HUES6 (cell line): ENCODE results near the gene EPB42.

Experiments used
- H3K27ac ChIP-seq: 2 replicates; pipeline ENCODE4 v1.7.0; 2013; ENCODE audit warnings: low read depth, mild to moderate bottlenecking, low read length, inconsistent platforms
- H3K27me3 ChIP-seq: 2 replicates; pipeline ENCODE4 v1.6.1; 2013; ENCODE audit warnings: low read length; ENCODE audit not compliant: control insufficient read depth, insufficient read depth
- H3K36me3 ChIP-seq: 2 replicates; pipeline ENCODE4 v1.6.1; 2013; ENCODE audit warnings: low read length; ENCODE audit not compliant: control insufficient read depth, insufficient read depth
- H3K4me1 ChIP-seq: 2 replicates; pipeline ENCODE4 v1.6.1; 2013; ENCODE audit warnings: low read length; ENCODE audit not compliant: control insufficient read depth, insufficient read depth
- H3K4me3 ChIP-seq: 2 replicates; pipeline ENCODE4 v1.5.1; 2013; ENCODE audit warnings: low read depth, low read length
- H3K9ac ChIP-seq: one replicate; pipeline ENCODE4 v1.6.1; 2013; ENCODE audit warnings: mild to moderate bottlenecking, low read length
- H3K9me3 ChIP-seq: 2 replicates; pipeline ENCODE4 v1.6.1; 2013; ENCODE audit warnings: low read depth, low read length; ENCODE audit not compliant: control insufficient read depth, insufficient read depth

EPB42 gene

DNA sequence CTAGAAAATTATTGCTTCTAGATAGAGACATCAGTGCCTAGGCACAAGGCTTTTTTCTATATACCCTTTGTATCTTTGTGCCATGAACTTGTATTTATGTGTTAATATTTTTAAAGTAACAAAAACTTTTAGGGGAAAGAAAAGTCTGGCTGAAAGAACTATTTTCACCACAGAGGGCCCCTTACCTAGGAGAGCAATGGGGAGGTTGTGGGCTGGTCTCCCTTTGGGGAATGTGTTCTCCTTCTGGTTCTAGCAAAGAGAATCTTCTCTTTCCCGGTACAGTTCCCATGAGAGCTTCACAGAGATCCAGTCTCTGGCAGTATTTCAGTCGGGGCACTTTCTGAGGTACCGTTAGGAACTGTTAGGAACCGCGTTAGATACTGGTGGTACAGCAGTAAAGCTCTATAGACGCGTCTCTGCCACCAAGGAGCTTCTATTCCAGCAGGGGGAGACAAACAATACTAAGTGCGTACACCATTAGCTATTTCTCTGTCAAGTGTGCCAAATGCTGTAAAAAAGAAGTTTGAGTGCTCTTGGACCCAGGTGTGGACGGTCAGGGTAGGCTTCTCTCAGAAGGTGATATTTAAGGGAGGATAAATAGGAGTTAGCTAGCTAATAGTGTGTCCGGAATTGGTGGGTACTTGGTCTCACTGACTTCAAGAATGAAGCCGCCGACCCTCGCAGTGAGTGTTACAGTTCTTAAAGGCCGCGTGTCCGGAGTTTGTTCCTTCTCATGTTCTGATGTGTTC, 4.6 kb upstream of the EPB42 start:
- H3K4me3 ChIP-seq: no peak overlapping the region
- H3K4me1 ChIP-seq: no peaks in the 10 kb centered on the region
- H3K9ac ChIP-seq: no peak overlapping the region
- H3K27ac ChIP-seq: no peak overlapping the region
- H3K9me3 ChIP-seq: no peaks in the 10 kb centered on the region
- no peaks in the 10 kb centered on the region for H3K36me3 ChIP-seq
- no peaks in the 10 kb centered on the region for H3K27me3 ChIP-seq

DNA sequence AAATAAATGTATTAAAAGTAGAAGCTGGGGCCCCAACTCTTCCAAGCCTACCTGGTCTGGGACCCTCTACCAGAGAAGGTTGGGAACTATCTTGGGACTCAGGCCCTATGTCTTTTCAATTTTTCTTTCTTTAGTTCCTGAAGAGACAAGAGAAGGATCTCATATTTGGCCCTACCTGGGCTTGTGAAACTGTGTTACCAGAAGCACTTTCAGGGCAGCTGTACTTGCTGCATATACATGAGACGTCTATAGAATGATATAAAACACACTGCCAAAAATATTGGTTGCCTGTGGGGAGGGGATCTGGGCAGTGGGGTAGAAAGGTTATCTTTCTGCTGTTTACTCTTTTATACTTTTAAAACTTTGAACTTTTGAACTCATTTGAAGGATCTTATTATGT, 604 bp upstream of the EPB42 start:
- H3K9ac ChIP-seq: no peak overlapping the region
- no peak overlapping the region for H3K4me3 ChIP-seq
- no peak overlapping the region for H3K27ac ChIP-seq
- H3K36me3 ChIP-seq: no peaks in the 10 kb centered on the region
- no peaks in the 10 kb centered on the region for H3K9me3 ChIP-seq
- H3K27me3 ChIP-seq: no peaks in the 10 kb centered on the region
- H3K4me1 ChIP-seq: peaks cover 3% of the 10 kb centered on the region; the same call in 1 of the 2 replicates

DNA sequence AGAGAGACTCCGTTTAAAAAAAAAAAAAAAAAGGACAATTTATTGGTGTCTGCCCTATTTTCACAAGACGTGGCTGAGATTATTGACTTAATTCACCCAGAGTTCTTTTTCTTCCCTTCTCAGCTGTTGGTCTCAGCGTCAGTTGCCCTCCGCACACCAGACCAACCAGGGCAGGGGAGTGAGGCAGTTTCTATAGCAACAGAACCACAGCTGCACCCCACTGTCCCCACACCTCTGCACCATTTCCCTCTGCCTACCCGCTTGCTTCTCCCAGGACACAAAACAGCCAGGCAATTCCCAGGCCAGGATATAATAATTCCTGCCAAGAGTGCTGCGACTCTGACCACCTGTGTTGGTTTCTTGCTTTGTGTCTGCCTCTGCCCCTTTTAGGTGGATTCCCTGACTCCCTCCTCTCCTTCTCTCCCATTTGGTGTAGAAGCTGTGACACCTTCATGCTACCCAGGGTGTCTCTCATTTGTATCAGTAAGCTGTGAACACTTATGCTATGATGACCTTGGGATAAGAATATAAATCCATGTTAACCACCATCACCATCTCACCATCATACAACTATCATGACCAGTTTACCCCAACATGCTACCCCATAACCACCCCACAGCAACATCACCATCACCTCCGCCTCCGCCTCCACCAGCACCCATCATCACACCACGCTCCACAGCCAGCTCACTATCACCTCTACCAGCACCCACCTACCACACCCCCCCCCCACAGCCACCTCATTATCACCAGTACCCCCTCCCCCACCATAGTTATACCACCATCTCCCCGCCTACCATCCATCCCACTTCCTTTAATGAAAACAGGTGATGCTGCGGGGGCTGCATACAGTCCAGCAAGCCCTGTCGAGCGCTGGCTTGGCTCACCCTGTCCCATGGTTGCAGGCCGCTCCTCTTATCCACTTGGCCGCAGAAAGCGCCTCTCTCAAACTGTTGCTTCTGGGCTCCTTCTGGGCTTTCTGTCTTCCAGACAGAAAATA, 589 bp downstream of the EPB42 start:
- Histone ChIP-seq H3K27ac (no peak overlapping the region), H3K9me3 (no peaks in the 10 kb centered on the region), H3K4me3 (no peak overlapping the region), H3K9ac (no peak overlapping the region), H3K36me3 (no peaks in the 10 kb centered on the region), H3K27me3 (no peaks in the 10 kb centered on the region), H3K4me1 (peaks cover 3% of the 10 kb centered on the region; the same call in 1 of the 2 replicates)

DNA sequence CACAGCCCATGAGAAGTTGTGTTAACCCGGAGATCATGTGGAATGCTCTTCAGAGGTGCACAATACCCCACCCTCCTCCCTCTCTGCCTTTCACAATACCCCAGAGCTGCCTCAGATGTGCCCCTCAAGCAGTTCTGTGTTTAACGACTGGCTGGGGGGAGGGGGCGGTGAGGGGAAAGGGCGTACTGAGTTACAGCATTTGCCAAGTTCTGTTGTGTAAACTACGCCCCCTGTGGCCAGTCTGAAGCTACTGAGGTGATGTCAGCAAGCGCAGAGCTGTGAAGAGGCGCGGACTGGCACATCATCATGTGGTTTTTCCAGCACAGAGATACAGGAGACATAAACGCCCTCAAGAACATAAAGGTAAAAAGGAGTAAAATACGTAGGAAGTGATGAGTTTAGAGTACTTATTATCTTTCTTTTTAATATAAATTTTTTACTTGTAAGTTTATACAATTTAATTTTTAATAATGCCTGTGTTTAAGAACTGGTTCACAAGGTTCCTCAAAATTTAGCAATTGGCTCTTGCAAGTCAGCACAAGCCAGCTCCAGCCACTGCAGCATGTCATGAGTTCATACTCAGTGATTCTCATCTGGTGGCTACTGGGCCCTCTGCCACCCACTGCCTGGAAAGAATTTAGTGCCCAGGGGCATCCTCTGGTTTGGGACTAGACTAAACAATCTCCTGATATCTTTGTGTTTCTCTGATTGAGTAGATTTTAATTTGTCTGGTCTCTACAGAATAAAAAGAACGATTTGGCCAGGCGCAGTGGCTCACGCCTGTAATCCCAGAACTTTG, 1.7 kb downstream of the EPB42 start:
- Histone ChIP-seq H3K9ac (no peak overlapping the region), H3K36me3 (no peaks in the 10 kb centered on the region), H3K4me1 (peaks cover 3% of the 10 kb centered on the region; the same call in 1 of the 2 replicates), H3K27me3 (no peaks in the 10 kb centered on the region), H3K9me3 (no peaks in the 10 kb centered on the region), H3K4me3 (no peak overlapping the region), H3K27ac (no peak overlapping the region)

DNA sequence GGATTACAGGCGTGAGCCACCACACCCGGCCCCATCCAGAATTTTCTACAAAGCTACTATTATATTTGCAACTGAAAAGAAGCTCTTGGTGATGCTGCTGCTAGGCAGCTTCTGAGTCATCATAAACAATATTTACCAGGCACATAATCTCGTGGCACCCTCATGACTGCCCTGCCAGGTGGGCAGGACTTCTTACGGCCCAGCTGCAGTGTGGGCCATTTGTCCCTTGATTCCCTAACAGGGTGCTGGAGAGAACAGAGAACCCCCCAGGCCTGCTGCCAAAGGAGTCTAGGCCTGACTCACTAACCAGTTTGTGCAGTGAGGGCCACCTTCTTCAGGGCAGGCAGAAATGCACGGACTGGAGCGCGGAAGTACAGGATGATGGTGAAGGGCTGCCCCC, 4.9 kb downstream of the EPB42 start:
- Histone ChIP-seq H3K27me3 (no peaks in the 10 kb centered on the region), H3K9ac (no peak overlapping the region), H3K9me3 (no peaks in the 10 kb centered on the region), H3K36me3 (no peaks in the 10 kb centered on the region), H3K27ac (no peak overlapping the region), H3K4me3 (no peak overlapping the region), H3K4me1 (peaks cover 3% of the 10 kb centered on the region; the same call in 1 of the 2 replicates)

DNA sequence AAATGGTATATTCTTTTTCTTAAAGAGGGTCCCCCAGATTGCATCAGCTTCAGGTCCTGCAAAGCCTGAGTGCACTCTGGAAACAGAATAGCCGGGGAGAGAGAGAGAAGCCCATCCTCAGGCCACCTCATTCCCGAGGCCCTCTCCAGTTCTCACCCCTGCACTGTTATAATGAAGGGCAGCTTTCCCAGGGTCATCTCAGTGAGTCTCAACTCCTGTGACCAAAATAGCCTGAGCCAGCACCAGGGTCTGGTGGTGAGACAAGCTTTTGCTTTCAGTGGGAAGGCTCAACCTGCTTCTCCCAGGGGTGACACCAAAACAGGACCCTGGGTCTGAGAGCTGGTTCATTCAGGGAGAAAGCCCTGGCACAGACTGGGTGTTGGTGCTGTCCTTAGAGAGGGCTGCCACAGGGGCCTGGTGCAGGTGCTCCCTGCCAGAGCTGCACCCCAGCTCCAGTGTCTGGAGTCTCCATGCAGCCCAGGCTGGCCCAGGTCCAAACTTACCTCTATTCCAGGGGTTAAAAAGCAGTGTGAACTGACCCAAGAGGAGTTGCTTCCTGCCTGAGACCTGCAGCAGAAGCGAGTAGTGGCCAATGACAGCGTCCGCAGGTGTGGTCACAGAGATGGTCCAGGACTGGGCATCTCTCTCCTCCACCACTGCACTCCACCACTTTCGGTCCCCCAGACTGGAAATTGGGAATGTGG, 6.1 kb downstream of the EPB42 start:
- Histone ChIP-seq H3K4me3 (no peak overlapping the region), H3K36me3 (no peaks in the 10 kb centered on the region), H3K27ac (no peak overlapping the region), H3K9ac (no peak overlapping the region), H3K27me3 (no peaks in the 10 kb centered on the region), H3K9me3 (no peaks in the 10 kb centered on the region), H3K4me1 (peaks cover 3% of the 10 kb centered on the region; the same call in 1 of the 2 replicates)

DNA sequence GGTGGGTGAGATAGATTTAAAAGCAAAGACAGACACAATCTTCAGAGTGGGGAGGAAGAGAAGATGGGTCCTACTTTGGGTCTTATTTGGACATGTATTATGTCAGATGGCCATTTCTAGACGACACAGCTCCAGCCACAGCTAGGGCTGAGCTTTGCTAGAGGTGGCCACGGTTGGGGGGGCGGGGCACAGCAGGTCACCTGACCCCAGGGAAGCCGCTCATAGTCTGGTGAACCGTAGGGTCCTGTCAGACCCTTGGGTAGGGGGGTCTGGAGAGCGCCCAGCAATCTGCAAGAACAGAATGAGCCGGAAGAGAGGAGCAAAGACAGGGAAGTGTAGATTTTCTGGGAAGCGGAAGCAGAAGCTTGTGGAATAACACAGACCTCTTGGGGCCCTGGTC, 6.6 kb downstream of the EPB42 start:
- no peaks in the 10 kb centered on the region for H3K27me3 ChIP-seq
- H3K9me3 ChIP-seq: no peaks in the 10 kb centered on the region
- no peak overlapping the region for H3K9ac ChIP-seq
- H3K4me1 ChIP-seq: peaks cover 3% of the 10 kb centered on the region; the same call in 1 of the 2 replicates
- H3K27ac ChIP-seq: no peak overlapping the region
- no peaks in the 10 kb centered on the region for H3K36me3 ChIP-seq
- no peak overlapping the region for H3K4me3 ChIP-seq

DNA sequence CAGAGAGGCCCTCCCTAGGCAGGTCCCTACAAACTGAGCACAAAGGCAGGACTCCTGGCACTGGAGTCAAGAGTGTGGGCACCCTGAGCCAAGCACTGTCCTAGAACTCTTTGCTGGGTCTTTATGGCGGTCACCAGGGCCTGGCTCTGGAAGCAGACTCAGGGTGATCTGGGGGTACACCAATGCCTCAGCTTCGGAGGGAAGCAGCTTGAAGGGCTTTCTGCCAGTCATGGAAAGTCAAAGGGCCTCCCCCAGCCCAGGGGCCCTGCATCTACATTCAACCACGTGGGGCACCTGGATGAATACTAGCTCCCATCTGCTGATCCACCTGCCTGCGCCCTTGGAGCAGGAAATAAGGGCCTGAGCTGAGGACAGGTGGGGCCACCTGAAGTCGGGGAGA, 7.4 kb downstream of the EPB42 start:
- Histone ChIP-seq H3K9me3 (no peaks in the 10 kb centered on the region), H3K27ac (no peak overlapping the region), H3K27me3 (no peaks in the 10 kb centered on the region), H3K4me3 (no peak overlapping the region), H3K9ac (no peak overlapping the region), H3K4me1 (no peaks in the 10 kb centered on the region), H3K36me3 (no peaks in the 10 kb centered on the region)

DNA sequence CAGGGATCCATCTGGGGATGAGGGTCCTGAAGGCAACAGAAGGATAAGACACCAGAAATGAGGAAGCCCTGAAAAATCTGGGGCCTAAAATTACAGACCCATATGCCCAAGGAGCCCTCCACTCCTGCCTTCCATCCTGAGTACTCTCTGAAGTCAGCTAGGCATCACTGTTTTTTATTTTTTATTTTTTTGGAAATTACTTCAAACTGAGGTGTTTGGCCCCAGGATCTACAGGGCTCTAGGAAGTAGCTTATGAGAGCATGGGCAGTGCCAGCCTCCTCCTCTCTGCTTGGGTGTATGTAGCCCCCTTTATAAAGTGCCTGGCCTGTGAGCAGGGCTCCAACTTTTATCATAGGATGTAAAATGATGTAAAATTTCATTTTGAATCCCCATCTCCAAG, 7.9 kb downstream of the EPB42 start:
- Histone ChIP-seq H3K9me3 (no peaks in the 10 kb centered on the region), H3K27me3 (no peaks in the 10 kb centered on the region), H3K4me3 (no peak overlapping the region), H3K36me3 (no peaks in the 10 kb centered on the region), H3K9ac (no peak overlapping the region), H3K4me1 (no peaks in the 10 kb centered on the region), H3K27ac (no peak overlapping the region)

DNA sequence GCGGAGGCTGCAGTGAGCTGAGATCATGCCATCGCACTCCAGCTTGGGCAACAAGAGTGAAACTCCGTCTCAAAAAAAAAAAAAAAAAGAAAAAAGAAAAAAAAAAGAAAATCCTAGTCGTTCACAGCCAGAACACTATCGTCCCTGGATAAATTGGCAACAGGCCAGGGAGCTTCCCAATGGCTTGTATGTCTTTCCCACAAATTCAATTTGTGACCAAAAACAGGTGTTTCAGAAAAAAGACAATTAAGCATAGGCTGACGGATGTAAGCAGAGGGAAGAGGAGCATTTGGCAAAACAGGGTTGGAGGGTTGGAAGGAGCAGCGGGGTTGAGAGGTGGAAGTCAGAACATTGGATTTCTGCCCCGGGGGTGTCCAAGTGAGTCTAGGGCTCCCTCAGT, 8.5 kb downstream of the EPB42 start:
- Histone ChIP-seq H3K27me3 (no peaks in the 10 kb centered on the region), H3K4me1 (no peaks in the 10 kb centered on the region), H3K9me3 (no peaks in the 10 kb centered on the region), H3K36me3 (no peaks in the 10 kb centered on the region), H3K4me3 (no peak overlapping the region), H3K27ac (no peak overlapping the region), H3K9ac (no peak overlapping the region)
